ENCODE results near the gene NANOS1. TPM values are rescaled to one million over a fixed set of nuclear protein-coding genes. Genes with fewer than 3 reads are reported as not detected.

Gene NANOS1
- total RNA-seq, 1 donor from 2014 or later = 9.6 TPM

- H3K27ac Mint-ChIP-seq (ENCODE audit: unreplicated experiment) = peak overlapping the region; percentile 98
- H3K4me1 Mint-ChIP-seq (ENCODE audit: unreplicated experiment) = peaks cover 38% of the 10 kb centered on the region
- no peaks in the 10 kb centered on the region for H3K27me3 Mint-ChIP-seq (ENCODE audit: unreplicated experiment)
- H3K36me3 Mint-ChIP-seq (ENCODE audit: unreplicated experiment) = no peaks in the 10 kb centered on the region
- peak overlapping the region; percentile 92 for H3K4me3 Mint-ChIP-seq (ENCODE audit: unreplicated experiment)
- peak; percentile 92 for DNase-seq (ENCODE audit: extremely low spot score, unreplicated experiment)
- TF ChIP-seq, protein P1, sequence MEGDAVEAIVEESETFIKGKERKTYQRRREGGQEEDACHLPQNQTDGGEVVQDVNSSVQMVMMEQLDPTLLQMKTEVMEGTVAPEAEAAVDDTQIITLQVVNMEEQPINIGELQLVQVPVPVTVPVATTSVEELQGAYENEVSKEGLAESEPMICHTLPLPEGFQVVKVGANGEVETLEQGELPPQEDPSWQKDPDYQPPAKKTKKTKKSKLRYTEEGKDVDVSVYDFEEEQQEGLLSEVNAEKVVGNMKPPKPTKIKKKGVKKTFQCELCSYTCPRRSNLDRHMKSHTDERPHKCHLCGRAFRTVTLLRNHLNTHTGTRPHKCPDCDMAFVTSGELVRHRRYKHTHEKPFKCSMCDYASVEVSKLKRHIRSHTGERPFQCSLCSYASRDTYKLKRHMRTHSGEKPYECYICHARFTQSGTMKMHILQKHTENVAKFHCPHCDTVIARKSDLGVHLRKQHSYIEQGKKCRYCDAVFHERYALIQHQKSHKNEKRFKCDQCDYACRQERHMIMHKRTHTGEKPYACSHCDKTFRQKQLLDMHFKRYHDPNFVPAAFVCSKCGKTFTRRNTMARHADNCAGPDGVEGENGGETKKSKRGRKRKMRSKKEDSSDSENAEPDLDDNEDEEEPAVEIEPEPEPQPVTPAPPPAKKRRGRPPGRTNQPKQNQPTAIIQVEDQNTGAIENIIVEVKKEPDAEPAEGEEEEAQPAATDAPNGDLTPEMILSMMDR (IDR thresholded peaks at IDR 0.05) = no peak
- H3K9me3 Mint-ChIP-seq (ENCODE audit: unreplicated experiment) = no peaks in the 10 kb centered on the region
These were observed 50.3 kb downstream of the NANOS1 start for GRCh38 chr10:119079599-119080520.

DNA sequence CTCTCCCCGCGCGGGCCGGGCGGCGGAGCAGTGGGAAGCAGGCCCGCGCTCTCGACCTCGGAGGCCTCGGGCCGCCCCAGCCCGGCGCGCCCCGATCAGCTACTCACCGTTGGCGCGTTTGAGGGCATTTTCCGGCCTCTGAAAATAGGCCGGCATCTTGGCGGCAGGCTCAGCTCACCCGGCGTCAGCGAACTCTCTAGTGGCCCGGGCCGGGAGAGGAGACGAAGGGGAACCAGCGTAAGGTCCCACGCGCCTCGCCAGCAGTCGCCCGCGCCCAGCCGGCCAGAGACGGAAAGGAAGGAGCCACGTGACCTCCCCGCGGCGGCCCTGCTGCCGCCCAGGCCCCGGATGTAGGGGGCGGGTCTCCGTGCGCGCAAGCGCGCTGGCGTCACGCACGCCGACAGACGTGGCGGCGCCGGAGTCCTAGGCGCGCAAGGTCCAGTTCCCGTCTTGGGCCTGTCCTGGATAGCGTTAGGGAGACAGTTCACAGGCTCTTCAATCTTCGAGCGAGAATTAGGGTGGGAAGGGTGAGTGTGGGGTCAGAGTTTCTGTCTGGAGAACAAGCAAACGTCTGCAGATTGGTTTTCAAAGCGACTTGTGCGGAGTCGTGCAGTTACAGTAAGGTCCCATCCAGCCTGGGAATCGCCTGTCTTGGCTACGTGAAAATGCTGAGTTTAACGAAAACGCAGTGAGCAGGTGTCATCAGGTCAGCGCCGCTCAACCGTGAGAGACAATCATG lies 51.2 kb downstream of the NANOS1 start, which contains the start of gene EIF3A:
Gene EIF3A, minus strand, starts transcription at position 297 of the 739 bp plus-strand sequence. Its CDS starts 141 bp downstream, at position 156.
- Mint-ChIP-seq H3K27ac (ENCODE audit: unreplicated experiment) (peak within 1 kb of the TSS; percentile 98), H3K4me3 (ENCODE audit: unreplicated experiment) (peak within 1 kb of the TSS; percentile 92), H3K9me3 (ENCODE audit: unreplicated experiment) (no peaks in the 10 kb centered on the region), H3K36me3 (ENCODE audit: unreplicated experiment) (no peaks in the 10 kb centered on the region), H3K4me1 (ENCODE audit: unreplicated experiment) (peaks cover 33% of the 10 kb centered on the region), H3K27me3 (ENCODE audit: unreplicated experiment) (no peaks in the 10 kb centered on the region)
- DNase-seq (ENCODE audit: extremely low spot score, unreplicated experiment) = peak; percentile 98
- TF ChIP-seq, protein P1 (IDR thresholded peaks at IDR 0.05) = no peak

Other genes with a start within 250 kb of the NANOS1 start
- 146 and 147 TPM in 2 replicates for gene EIF3A, start 51.1 kb downstream of the NANOS1 start, total RNA-seq
- gene DENND10, start 74.4 kb downstream of the NANOS1 start, total RNA-seq = 43.1 and 50.6 TPM in 2 replicates
- 10.9 and 12.2 TPM in 2 replicates for gene SFXN4, start 136.0 kb downstream of the NANOS1 start, total RNA-seq
- 76.7 and 76.9 TPM in 2 replicates for gene PRDX3, start 149.1 kb downstream of the NANOS1 start, total RNA-seq
- gene GRK5, start 177.9 kb downstream of the NANOS1 start, total RNA-seq = 43.2 and 45.9 TPM in 2 replicates

All from osteocyte (in vitro differentiated cells).